Measurements from ENCODE around the gene F5.

GRCh38 chr1:169557131-169557530, 29.1 kb downstream of the F5 start:
- TF ChIP-seq POLR2A (IDR thresholded peaks at IDR 0.05; ENCODE audit: low read length) (no peak), GATA1 (IDR thresholded peaks at IDR 0.05; ENCODE audit: low read depth, low read length) (no peak)
